Neural crest cell (in vitro differentiated cells): ENCODE measurements around the gene C1R. TPM values are rescaled to one million over a fixed set of nuclear protein-coding genes. Genes with fewer than 3 reads are reported as not detected.

Experiments
- DNase-seq: peaks from one replicate; pipeline ENCODE4 v3.0.0; 2021; ENCODE audit warnings: low read depth, mixed read lengths, low spot score
- H3K27ac Mint-ChIP-seq: one replicate; pipeline ENCODE4 v1.8.0; 2021; ENCODE audit warnings: mild to moderate bottlenecking, mixed read lengths; ENCODE audit not compliant: unreplicated experiment
- H3K27me3 Mint-ChIP-seq: 2 replicates; pipeline ENCODE4 v1.8.0; 2021; ENCODE audit warnings: low read depth, mild to moderate bottlenecking, mixed read lengths
- H3K36me3 Mint-ChIP-seq: 2 replicates; pipeline ENCODE4 v1.8.0; 2021; ENCODE audit warnings: low read depth, mild to moderate bottlenecking, mixed read lengths
- H3K4me1 Mint-ChIP-seq: 2 replicates; pipeline ENCODE4 v1.8.0; 2021; ENCODE audit warnings: mixed read lengths
- H3K4me3 Mint-ChIP-seq: one replicate; pipeline ENCODE4 v1.8.0; 2021; ENCODE audit warnings: mild to moderate bottlenecking, mixed read lengths
- H3K9me3 Mint-ChIP-seq: 2 replicates; pipeline ENCODE4 v1.8.0; 2021; ENCODE audit warnings: mixed read lengths
- total RNA-seq: library from RNA; stranded (reverse); gene quantifications from 2 replicates; pipeline ENCODE4 v1.2.1, GENCODE V29; 2021
- TF ChIP-seq, protein P1 (sequence below): fragments of 200-600 bp; sonication (generic); conservative IDR thresholded peaks from 2 replicates; pipeline ENCODE4 v1.5.0; 2021; ENCODE audit warnings: antibody characterized with exemption, mild to moderate bottlenecking

The C1R gene
- total RNA-seq, 1 donor from 2014 or later: 4.0 TPM

DNA sequence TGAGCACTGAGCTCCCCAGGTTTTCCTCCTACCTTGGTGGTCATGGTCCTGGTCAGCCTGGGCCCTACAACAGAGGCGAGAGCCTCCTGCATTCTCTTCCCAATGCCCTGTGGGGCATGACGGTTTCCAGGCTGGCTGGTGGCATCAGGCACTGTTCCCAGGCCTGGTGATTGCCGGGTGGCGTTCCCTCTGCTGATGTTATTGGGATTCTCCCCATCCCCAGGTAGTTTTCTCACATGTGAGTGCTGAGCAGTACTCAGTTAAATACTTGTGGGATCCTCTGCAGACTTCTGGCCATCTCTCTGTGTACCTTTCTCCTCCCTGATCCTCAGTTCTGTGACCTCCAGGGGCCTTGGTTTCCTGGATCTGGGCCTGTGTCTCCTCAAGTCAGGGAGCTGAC, 15.8 kb downstream of the C1R start:
- peaks cover 8% of the 10 kb centered on the region for H3K4me1 Mint-ChIP-seq
- no peak overlapping the region for H3K27ac Mint-ChIP-seq
- TF ChIP-seq, protein P1, sequence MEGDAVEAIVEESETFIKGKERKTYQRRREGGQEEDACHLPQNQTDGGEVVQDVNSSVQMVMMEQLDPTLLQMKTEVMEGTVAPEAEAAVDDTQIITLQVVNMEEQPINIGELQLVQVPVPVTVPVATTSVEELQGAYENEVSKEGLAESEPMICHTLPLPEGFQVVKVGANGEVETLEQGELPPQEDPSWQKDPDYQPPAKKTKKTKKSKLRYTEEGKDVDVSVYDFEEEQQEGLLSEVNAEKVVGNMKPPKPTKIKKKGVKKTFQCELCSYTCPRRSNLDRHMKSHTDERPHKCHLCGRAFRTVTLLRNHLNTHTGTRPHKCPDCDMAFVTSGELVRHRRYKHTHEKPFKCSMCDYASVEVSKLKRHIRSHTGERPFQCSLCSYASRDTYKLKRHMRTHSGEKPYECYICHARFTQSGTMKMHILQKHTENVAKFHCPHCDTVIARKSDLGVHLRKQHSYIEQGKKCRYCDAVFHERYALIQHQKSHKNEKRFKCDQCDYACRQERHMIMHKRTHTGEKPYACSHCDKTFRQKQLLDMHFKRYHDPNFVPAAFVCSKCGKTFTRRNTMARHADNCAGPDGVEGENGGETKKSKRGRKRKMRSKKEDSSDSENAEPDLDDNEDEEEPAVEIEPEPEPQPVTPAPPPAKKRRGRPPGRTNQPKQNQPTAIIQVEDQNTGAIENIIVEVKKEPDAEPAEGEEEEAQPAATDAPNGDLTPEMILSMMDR: no peak

DNA sequence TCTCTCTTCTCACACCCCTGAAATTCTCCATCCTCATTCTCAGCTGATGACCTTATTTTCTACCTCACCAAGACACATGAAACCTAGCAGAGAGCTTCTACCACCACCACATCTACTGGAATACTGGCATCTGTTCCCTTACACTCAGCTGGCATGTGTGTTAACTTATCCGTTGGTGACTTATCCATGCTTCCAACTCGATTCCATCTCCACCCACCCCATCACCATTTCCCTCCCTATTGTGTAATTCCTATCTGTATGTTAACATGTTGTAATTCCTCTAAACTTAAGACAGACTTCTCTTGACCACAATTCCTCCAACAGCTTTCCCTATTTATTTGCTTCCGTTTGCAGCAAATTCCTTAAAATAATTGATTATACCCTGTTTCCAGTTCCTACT, 16.3 kb downstream of the C1R start:
- no peaks in the 10 kb centered on the region for H3K36me3 Mint-ChIP-seq
- no peak for DNase-seq
- peaks cover 8% of the 10 kb centered on the region for H3K4me1 Mint-ChIP-seq
- peaks cover 12% of the 10 kb centered on the region for H3K27me3 Mint-ChIP-seq
- H3K4me3 Mint-ChIP-seq: no peak overlapping the region
- no peak overlapping the region for H3K27ac Mint-ChIP-seq
- TF ChIP-seq, protein P1: no peak
- H3K9me3 Mint-ChIP-seq: no peaks in the 10 kb centered on the region

More for the DNA sequence above, 15.8 kb downstream of the C1R start:
- DNase-seq: no peak
- no peaks in the 10 kb centered on the region for H3K36me3 Mint-ChIP-seq
- H3K27me3 Mint-ChIP-seq: peaks cover 12% of the 10 kb centered on the region
- no peaks in the 10 kb centered on the region for H3K9me3 Mint-ChIP-seq
- no peak overlapping the region for H3K4me3 Mint-ChIP-seq

GRCh38 chr12:7075518-7075917, 16.7 kb downstream of the C1R start:
- Mint-ChIP-seq H3K36me3 (no peaks in the 10 kb centered on the region), H3K27ac (no peak overlapping the region), H3K4me1 (peaks cover 8% of the 10 kb centered on the region), H3K4me3 (no peak overlapping the region), H3K27me3 (peaks cover 12% of the 10 kb centered on the region), H3K9me3 (no peaks in the 10 kb centered on the region)
- TF ChIP-seq, protein P1: no peak
- DNase-seq: no peak

DNA sequence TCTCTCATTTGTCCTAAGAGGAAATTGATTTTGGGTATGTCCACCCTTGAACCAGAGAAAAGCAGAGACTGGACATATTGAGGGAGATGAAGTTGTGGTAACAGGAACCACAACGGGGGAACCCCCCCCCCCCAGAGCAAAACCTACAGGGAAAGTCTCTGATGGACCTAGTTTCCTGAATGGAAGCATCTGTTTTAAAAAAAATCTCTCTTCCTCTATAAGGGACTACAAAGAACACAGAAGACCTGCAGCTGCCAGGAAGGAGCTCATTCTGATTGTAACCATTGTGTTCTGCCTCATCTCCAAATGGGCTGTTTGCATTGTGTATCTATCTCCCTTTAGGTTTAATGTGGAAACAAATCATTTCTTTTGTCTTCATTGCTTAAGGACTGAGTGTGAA, 18.3 kb downstream of the C1R start:
- Mint-ChIP-seq H3K4me3 (no peak overlapping the region), H3K27ac (no peak overlapping the region), H3K27me3 (peaks cover 12% of the 10 kb centered on the region), H3K9me3 (no peaks in the 10 kb centered on the region), H3K4me1 (peaks cover 8% of the 10 kb centered on the region), H3K36me3 (no peaks in the 10 kb centered on the region)
- TF ChIP-seq, protein P1: no peak
- DNase-seq: no peak

- DNase-seq: no peak
- TF ChIP-seq, protein P1: no peak
- Mint-ChIP-seq H3K27ac (no peak overlapping the region), H3K27me3 (peaks cover 12% of the 10 kb centered on the region), H3K36me3 (no peaks in the 10 kb centered on the region), H3K4me3 (no peak overlapping the region), H3K4me1 (peaks cover 8% of the 10 kb centered on the region), H3K9me3 (no peaks in the 10 kb centered on the region)
These were observed 19.7 kb downstream of the C1R start for GRCh38 chr12:7072554-7072953.

GRCh38 chr12:7072035-7072434, 20.2 kb downstream of the C1R start:
- no peak overlapping the region for H3K27ac Mint-ChIP-seq
- no peaks in the 10 kb centered on the region for H3K36me3 Mint-ChIP-seq
- DNase-seq: no peak
- H3K4me3 Mint-ChIP-seq: no peak overlapping the region
- H3K4me1 Mint-ChIP-seq: peaks cover 8% of the 10 kb centered on the region
- H3K27me3 Mint-ChIP-seq: peaks cover 12% of the 10 kb centered on the region
- TF ChIP-seq, protein P1: no peak
- H3K9me3 Mint-ChIP-seq: no peaks in the 10 kb centered on the region
